Astrocyte of the cerebellum (primary cell): Measurements from ENCODE around the gene COX4I2.

Source experiments
- DNase-seq: peaks from one replicate; pipeline ENCODE4 v3.0.0-alpha.2; 2011; ENCODE audit warnings: low read depth
- H3K4me3 ChIP-seq: 2 replicates; pipeline ENCODE4 v1.5.1; 2011; ENCODE audit warnings: mild to moderate bottlenecking, low read depth, low read length, moderate library complexity
- in situ Hi-C: cut with HindIII; loops from 2 replicates; pipeline ENCODE4 v1.10.0; 2017; ENCODE audit warnings: low sequenced_read_pairs
- TF ChIP-seq, protein P1 (sequence below): IDR thresholded peaks from 2 replicates; pipeline ENCODE4 v1.5.1; 2012; ENCODE audit warnings: low read length, low read depth, moderate library complexity, mild to moderate bottlenecking; ENCODE audit errors: missing control alignments

Gene COX4I2

DNA sequence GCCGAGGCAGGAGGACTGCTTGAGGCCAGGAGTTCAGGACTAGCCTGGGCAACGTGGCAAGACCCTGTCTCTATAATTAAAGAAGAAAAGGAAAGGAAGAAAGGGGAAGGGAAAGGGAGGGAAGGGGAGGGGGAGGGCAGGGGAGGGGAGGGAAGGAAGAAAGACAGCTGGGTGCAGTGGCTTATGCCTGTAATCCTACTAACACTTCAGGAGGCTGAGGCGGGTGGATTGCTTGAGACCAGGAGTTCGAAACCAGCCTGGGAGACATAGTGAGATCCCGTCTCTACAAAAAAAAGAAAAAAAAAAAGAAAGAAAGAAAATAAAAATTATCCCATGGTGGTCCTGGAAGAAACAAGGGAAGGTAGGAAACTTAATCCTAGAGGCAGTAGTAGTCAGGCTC lies 51.4 kb downstream of the COX4I2 start:
- TF ChIP-seq, protein P1, sequence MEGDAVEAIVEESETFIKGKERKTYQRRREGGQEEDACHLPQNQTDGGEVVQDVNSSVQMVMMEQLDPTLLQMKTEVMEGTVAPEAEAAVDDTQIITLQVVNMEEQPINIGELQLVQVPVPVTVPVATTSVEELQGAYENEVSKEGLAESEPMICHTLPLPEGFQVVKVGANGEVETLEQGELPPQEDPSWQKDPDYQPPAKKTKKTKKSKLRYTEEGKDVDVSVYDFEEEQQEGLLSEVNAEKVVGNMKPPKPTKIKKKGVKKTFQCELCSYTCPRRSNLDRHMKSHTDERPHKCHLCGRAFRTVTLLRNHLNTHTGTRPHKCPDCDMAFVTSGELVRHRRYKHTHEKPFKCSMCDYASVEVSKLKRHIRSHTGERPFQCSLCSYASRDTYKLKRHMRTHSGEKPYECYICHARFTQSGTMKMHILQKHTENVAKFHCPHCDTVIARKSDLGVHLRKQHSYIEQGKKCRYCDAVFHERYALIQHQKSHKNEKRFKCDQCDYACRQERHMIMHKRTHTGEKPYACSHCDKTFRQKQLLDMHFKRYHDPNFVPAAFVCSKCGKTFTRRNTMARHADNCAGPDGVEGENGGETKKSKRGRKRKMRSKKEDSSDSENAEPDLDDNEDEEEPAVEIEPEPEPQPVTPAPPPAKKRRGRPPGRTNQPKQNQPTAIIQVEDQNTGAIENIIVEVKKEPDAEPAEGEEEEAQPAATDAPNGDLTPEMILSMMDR = no peak
- no peak overlapping the region for H3K4me3 ChIP-seq
- in situ Hi-C loops = no loop called here
- DNase-seq = no peak

DNA sequence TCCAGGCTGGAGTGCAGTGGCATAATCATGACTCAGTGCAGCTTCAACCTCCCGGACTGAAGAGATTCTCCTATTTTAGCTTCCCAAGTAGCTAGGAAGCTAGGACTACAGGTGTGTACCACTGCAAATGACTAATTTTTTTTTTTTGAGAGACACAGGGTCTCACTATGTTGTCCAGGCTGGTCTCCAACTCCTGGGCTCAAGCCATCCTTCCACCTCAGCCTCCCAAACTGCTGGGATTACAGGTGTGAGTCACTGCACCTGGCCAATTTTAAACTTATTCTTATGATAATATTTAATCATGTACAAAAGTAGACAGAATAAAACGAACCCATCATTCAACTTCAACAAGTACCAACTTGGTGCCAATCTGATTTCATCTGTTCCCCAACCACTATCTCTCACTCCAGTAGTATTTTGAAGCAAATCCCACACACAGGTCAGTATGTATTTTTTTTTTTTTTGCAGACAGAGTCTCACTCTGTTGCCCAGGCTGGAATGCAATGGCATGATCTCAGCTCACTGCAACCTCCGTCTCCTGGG lies 52.5 kb downstream of the COX4I2 start:
- no peak overlapping the region for H3K4me3 ChIP-seq
- DNase-seq = no peak
- in situ Hi-C loops = no loop called here
- TF ChIP-seq, protein P1 = no peak

DNA sequence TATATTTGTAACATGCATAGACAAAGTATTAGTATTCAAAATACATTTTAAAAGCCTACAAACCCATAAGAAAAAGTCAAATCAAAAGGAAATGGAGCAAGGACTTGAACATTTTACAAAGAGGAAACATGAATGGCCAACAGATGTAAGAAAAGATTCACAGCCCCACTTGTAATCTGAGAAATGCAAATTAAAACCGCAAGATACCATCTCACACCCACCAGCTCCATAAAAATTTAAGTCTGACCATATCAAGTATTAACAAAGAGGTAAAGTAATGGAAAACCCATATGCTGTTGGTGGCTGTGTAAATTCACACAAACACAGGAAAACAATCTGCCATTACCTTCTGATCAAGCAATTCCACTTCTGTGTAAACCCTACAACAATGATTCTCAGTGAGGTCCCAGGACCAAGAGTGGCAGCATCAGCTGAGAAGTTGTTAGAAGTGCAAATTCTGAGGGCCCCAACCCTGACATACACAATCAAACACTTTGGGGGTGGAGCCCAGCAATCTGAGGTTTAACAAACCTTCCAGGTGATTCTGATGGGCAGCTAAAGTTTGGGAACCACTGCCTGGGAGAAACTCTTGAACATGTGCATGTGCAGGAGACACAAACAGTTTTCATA lies 54.0 kb downstream of the COX4I2 start:
- H3K4me3 ChIP-seq = no peak overlapping the region
- in situ Hi-C loops = no loop called here
- DNase-seq = no peak
- TF ChIP-seq, protein P1 = no peak

DNA sequence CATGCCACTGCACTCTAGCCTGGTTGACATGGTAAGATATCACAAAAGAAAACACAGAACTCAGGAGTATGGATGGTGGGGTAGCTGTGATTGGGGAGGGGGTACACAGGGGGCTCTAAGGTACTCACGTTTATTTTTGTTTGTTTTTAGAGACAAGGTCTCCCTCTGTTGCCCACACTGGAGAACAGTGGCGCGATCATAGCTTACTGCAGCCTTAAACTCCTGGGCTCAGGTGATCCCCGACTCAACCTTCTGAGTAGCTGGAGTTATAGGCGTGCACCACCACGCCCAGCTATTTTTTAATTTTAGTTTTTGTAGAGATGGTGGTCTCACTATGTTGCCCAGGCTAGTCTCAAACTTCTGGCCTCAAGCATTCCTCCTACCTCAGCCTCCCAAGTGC lies 55.7 kb downstream of the COX4I2 start:
- TF ChIP-seq, protein P1 = no peak
- in situ Hi-C loops = no loop called here
- no peak overlapping the region for H3K4me3 ChIP-seq
- DNase-seq = no peak

DNA sequence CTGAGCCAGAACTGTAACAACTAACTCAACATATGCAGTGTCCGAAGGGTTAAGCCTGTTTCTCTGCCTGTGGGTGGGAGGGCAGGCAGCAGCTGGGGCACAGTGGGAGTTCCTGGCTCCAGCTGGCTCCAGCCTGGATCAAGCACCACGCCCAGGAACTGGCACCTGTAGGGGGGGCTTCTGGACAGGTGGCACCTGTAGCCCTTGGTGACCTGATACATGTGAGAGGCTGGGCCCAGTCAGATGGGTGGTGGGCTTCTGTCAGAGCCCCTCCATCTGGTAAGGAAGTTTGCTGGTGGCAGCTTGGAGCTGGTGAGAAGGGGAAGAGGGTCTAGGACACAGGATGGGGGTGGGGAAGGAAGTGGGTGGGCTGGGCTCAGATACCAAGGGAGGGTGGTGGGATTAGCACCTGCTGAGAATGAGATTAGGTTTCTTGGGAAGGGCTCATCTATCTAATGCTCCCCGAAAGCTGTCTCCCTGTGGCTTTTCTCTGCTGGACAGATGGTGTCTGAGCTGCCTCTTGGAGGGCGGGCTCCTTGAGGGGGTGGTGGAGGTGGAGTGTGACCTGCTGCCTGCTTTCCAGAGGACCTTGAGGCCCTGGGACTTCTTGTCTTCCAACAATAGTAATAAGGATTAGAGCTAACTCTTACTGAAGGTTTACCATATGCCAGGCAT lies 56.4 kb downstream of the COX4I2 start:
- H3K4me3 ChIP-seq = no peak overlapping the region
- in situ Hi-C loops = no loop called here
- TF ChIP-seq, protein P1 = no peak
- DNase-seq = no peak
